B cell (primary cell): ENCODE data around the gene APBA2. TPM values are rescaled to one million over a fixed set of nuclear protein-coding genes. Genes with fewer than 3 reads are reported as not detected.

Experiments
- ATAC-seq: fragments of 200-7000 bp; cut with Tn5 transposase; one replicate; pipeline ENCODE4 v1.10.0; 2021; ENCODE audit warnings: low read depth, mild to moderate bottlenecking, moderate number of reproducible peaks, moderate library complexity
- CTCF ChIA-PET: fragments of 350-600 bp; sonication (Branson Sonifier 250); formaldehyde crosslinking; loops from one replicate; lab custom pipeline; 2021; ENCODE audit warnings: antibody characterized with exemption, inconsistent platforms; lab: Charles Lee
- POLR2A ChIA-PET: fragments of 350-600 bp; sonication (Branson Sonifier 250); formaldehyde crosslinking; loops from one replicate; lab custom pipeline; 2021; ENCODE audit warnings: antibody characterized with exemption; lab: Charles Lee
- DNase-seq: peaks from one replicate; pipeline ENCODE4 v3.0.0; 2013
- H2AFZ ChIP-seq: 2 replicates; pipeline ENCODE4 v1.6.1; 2012; ENCODE audit warnings: mild to moderate bottlenecking, low read depth, low read length; ENCODE audit not compliant: insufficient read depth, poor library complexity, severe bottlenecking
- H3K27ac ChIP-seq, 2 donors: 1 replicate in 1 of 2; 2 replicates in 1 of 2; pipeline ENCODE4 v1.5.1; 2012 to 2013; ENCODE audit warnings: low read length in 2 of 2, mild to moderate bottlenecking in 2 of 2, moderate library complexity in 1 of 2
- H3K27me3 ChIP-seq, 4 experiments: fragments of 200-600 bp in 1 of 4; sonication (generic) in 1 of 4; replicated peaks in 1 of 4; 1 replicate in 2 of 4; 2 replicates in 2 of 4; pipeline versions ENCODE4 v1.6.1 to v1.7.0; 2013 to 2016; ENCODE audit warnings: low read length in 3 of 4, mild to moderate bottlenecking in 2 of 4, mixed read lengths in 1 of 4, moderate library complexity in 1 of 4; ENCODE audit not compliant: insufficient read depth in 4 of 4, control insufficient read depth in 3 of 4; ENCODE audit errors: control extremely low read depth in 1 of 4
- H3K36me3 ChIP-seq, 2 experiments: replicated peaks in 1 of 2; 1 replicate in 1 of 2; 2 replicates in 1 of 2; pipeline versions ENCODE4 v1.6.1 to v1.7.1; 2013; ENCODE audit warnings: low read length in 1 of 2; ENCODE audit not compliant: insufficient read depth in 2 of 2, control insufficient read depth in 1 of 2; ENCODE audit errors: control extremely low read depth in 1 of 2, extremely low read depth in 1 of 2
- H3K4me1 ChIP-seq, 2 donors: fragments of 200-600 bp in 1 of 2; sonication (generic) in 1 of 2; 1 replicate in 1 of 2; 2 replicates in 1 of 2; pipeline versions ENCODE4 v1.5.1 to v1.6.1; 2013 to 2017; ENCODE audit warnings: low read length in 2 of 2; ENCODE audit not compliant: control insufficient read depth in 2 of 2, insufficient read depth in 2 of 2
- H3K4me2 ChIP-seq: replicated peaks from 2 replicates; pipeline ENCODE3; 2012; ENCODE audit warnings: mild to moderate bottlenecking, low read depth, low read length; ENCODE audit not compliant: poor library complexity, severe bottlenecking
- H3K4me3 ChIP-seq, 5 experiments: fragments of 200-600 bp in 1 of 5; sonication (generic) in 1 of 5; 1 replicate in 3 of 5; 2 replicates in 2 of 5; pipeline versions ENCODE4 v1.5.1 to v1.7.0; 2011 to 2016; ENCODE audit warnings: low read length in 4 of 5, mild to moderate bottlenecking in 4 of 5, low read depth in 2 of 5, control low read depth in 1 of 5, moderate library complexity in 1 of 5; ENCODE audit not compliant: insufficient read depth in 1 of 5; ENCODE audit errors: control extremely low read depth in 1 of 5, extremely low read depth in 1 of 5
- H3K79me2 ChIP-seq: fragments of 200-600 bp; sonication (generic); one replicate; pipeline ENCODE4 v1.6.0; 2016; ENCODE audit warnings: low read length; ENCODE audit not compliant: control insufficient read depth, insufficient read depth
- H3K9ac ChIP-seq: fragments of 200-600 bp; sonication (generic); 2 replicates; pipeline ENCODE4 v1.6.1; 2017; ENCODE audit warnings: mild to moderate bottlenecking, low read length, moderate library complexity
- H3K9me3 ChIP-seq, 3 donors: one replicate each; pipeline versions ENCODE4 v1.6.1 to v1.7.1; 2013; ENCODE audit warnings: low read length in 2 of 3; ENCODE audit not compliant: control insufficient read depth in 2 of 3, insufficient read depth in 1 of 3; ENCODE audit errors: control extremely low read depth in 1 of 3
- H4K20me1 ChIP-seq: 2 replicates; pipeline ENCODE4 v1.6.0; 2012; ENCODE audit warnings: mild to moderate bottlenecking, low read length; ENCODE audit not compliant: insufficient read depth, control insufficient read depth, poor library complexity, severe bottlenecking
- H3K27ac Mint-ChIP-seq: one replicate; pipeline ENCODE4 v1.8.0; 2021; ENCODE audit warnings: mixed read lengths
- H3K27me3 Mint-ChIP-seq: one replicate; pipeline ENCODE4 v1.8.0; 2021; ENCODE audit warnings: mixed read lengths
- H3K4me1 Mint-ChIP-seq: one replicate; pipeline ENCODE4 v1.8.0; 2021; ENCODE audit warnings: mixed read lengths
- H3K4me3 Mint-ChIP-seq: one replicate; pipeline ENCODE4 v1.8.0; 2021; ENCODE audit warnings: mixed read lengths
- H3K9me3 Mint-ChIP-seq: one replicate; pipeline ENCODE4 v1.8.0; 2022; ENCODE audit warnings: mixed read lengths; ENCODE audit not compliant: insufficient read depth
- EZH2 ChIP-seq: IDR thresholded peaks from 2 replicates; pipeline ENCODE4 v1.6.1; 2012; ENCODE audit warnings: borderline replicate concordance, low read depth, mild to moderate bottlenecking, moderate library complexity, low read length; ENCODE audit not compliant: insufficient read depth, poor library complexity, severe bottlenecking
- WGBS: methylation state at CpG from one replicate; pipeline ENCODE4 v1.1.5; 2013; ENCODE audit warnings: missing lambda C conversion rate; ENCODE audit not compliant: insufficient coverage; 5-methylcytosine and 5-hydroxymethylcytosine counted together
- intact Hi-C: fragments of 100-400 bp; cut with micrococcal nuclease; formaldehyde crosslinking; loops from one replicate; pipeline ENCODE4 v1.10.0; 2022
- polyA plus RNA-seq: library from polyadenylated mRNA; depleted of rRNA; stranded (reverse); fragments of >200 nt; gene quantifications from 2 replicates; pipeline ENCODE4 v1.2.3, GENCODE V29; 2012
- total RNA-seq, 2 donors: library from RNA; stranded (reverse); fragments of 120-200 nt in 1 of 2; gene quantifications; 1 replicate in 1 of 2; 2 replicates in 1 of 2; pipeline versions ENCODE4 v1.2.3 to v1.2.4, GENCODE V29; 2013 to 2022
- TF ChIP-seq, protein P1 (sequence below): fragments of 200-600 bp; IDR thresholded peaks from one replicate; pipeline ENCODE4 v1.8.0; 2022; ENCODE audit warnings: antibody characterized with exemption, mild to moderate bottlenecking

The APBA2 gene
- total and polyA plus RNA-seq, 2 donors (not counting 1 experiment from before 2014, with no cell fraction given): 0.19 TPM; not detected in 1

DNA sequence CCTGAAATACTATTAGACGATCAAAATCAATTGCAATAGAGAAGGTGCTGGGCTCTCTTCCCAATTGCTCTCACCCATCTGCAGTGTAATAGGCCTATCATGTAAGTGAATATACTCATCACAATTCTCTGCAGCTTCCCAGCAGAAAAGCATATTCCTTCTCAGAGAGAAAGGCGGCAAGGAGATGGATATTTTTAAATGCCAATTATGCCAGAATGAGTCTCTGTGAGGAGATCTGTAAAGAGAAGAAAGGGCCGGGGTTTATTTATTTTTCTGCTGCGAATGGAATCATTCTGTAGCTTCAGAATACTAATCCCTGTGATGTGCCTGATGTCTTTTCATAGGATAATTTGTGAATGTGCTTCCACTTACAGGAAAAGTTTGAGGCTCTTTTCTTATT lies 112.0 kb downstream of the APBA2 start:
- no CpG with 5 or more reads among the region's 4 CpGs for WGBS
- DNase-seq (no peak), ATAC-seq (no peak)
- Mint-ChIP-seq H3K4me1 (no peaks in the 10 kb centered on the region), H3K4me3 (no peak overlapping the region), H3K27me3 (no peaks in the 10 kb centered on the region), H3K9me3 (no peaks in the 10 kb centered on the region), H3K27ac (no peak overlapping the region)
- ChIA-PET CTCF (no interaction called here), POLR2A (no interaction called here)
- intact Hi-C loops: no loop called here
- Histone ChIP-seq H3K4me3 (no peak overlapping the region), H4K20me1 (no peaks in the 10 kb centered on the region), H3K36me3 (no peaks in the 10 kb centered on the region), H3K9ac (no peak overlapping the region), H3K79me2 (no peaks in the 10 kb centered on the region), H3K9me3 (no peaks in the 10 kb centered on the region), H3K27ac (no peak overlapping the region), H3K27me3 (no peaks in the 10 kb centered on the region), H3K4me2 (no peak overlapping the region), H2AFZ (no peak overlapping the region), H3K4me1 (no peaks in the 10 kb centered on the region)
- TF ChIP-seq, protein P1, sequence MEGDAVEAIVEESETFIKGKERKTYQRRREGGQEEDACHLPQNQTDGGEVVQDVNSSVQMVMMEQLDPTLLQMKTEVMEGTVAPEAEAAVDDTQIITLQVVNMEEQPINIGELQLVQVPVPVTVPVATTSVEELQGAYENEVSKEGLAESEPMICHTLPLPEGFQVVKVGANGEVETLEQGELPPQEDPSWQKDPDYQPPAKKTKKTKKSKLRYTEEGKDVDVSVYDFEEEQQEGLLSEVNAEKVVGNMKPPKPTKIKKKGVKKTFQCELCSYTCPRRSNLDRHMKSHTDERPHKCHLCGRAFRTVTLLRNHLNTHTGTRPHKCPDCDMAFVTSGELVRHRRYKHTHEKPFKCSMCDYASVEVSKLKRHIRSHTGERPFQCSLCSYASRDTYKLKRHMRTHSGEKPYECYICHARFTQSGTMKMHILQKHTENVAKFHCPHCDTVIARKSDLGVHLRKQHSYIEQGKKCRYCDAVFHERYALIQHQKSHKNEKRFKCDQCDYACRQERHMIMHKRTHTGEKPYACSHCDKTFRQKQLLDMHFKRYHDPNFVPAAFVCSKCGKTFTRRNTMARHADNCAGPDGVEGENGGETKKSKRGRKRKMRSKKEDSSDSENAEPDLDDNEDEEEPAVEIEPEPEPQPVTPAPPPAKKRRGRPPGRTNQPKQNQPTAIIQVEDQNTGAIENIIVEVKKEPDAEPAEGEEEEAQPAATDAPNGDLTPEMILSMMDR: no peak
- TF ChIP-seq EZH2: no peak

DNA sequence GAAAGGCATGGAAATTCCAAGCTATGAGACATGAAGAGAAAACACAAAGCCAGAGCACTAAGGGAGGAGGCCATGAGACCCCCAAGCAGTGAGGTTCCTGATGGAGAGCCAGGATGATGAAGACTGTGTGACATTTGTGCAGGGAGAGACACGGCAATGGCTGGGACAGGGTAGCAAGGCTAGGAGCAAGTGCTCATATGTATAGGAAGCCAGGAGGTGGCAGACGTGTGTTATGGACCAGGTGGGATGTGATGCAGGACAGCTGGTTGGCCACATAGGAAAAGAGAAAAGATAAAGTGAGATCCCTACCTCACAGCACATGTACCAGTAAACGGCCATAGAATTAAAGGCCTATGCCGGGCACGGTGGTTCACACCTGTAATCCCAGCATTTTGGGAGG lies 112.7 kb downstream of the APBA2 start:
- H3K79me2 ChIP-seq: no peaks in the 10 kb centered on the region
- H3K9me3 ChIP-seq: peaks cover 0 to 2% (median 0%) of the 10 kb centered on the region in 3 donors
- H3K4me3 ChIP-seq: no peak overlapping the region
- H3K27me3 ChIP-seq: no peaks in the 10 kb centered on the region
- no peaks in the 10 kb centered on the region for H3K4me1 Mint-ChIP-seq
- TF ChIP-seq, protein P1: no peak
- no peak for TF ChIP-seq EZH2
- ATAC-seq: no peak
- CTCF ChIA-PET: no interaction called here
- H3K27ac Mint-ChIP-seq: no peak overlapping the region
- H3K9ac ChIP-seq: no peak overlapping the region
- WGBS: no CpG with 5 or more reads among the region's 5 CpGs
- no peaks in the 10 kb centered on the region for H3K36me3 ChIP-seq
- H3K4me3 Mint-ChIP-seq: no peak overlapping the region
- intact Hi-C loops: no loop called here
- DNase-seq: no peak
- no peaks in the 10 kb centered on the region for H3K4me1 ChIP-seq
- no peak overlapping the region for H2AFZ ChIP-seq
- H3K27me3 Mint-ChIP-seq: no peaks in the 10 kb centered on the region
- no peak overlapping the region for H3K27ac ChIP-seq
- POLR2A ChIA-PET: no interaction called here
- H3K9me3 Mint-ChIP-seq: no peaks in the 10 kb centered on the region
- H4K20me1 ChIP-seq: no peaks in the 10 kb centered on the region
- no peak overlapping the region for H3K4me2 ChIP-seq
